ENCODE data around the gene CIZ1.
A peak's percentile ranks its signal among the peaks of the same experiment; 100 is the strongest.

CIZ1 gene

DNA sequence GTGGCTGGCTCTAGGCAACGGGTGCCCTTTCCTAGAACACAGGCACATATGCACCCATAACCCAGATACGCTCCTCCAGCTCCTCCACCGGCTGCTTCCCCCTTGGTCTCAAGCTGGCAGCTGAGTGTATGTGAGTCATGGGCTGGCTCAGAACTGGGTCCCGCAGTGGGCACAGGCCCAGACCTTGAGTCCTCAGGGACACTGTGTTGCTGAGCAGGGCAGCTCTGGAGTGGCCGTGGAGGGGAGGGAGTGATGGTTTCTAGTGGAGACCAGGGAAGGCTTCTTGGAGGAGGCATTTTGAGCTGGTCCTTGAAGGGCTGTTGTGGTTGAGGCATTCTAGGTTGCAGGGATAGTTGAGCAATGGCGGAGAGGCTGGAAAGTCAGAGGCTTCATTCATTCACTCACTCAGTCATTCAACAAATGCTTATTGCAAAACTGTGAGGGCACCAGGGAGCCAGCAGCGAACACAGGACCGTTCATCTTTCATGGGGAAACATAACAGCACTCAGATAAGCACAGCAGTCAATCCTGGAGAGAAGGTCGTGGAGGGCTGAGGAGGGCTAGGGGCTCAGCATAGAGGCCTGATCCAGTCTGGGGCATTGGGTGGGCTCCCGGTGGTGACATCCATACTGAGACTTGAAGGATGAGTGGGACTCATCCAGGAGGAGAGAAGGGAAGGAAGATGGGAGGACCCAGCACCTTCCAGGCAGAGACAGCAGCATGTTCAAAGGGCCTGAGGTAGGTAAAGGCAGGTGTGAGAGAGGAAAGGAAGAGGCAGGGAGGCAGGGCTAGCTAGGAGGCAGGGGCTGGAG lies 29.0 kb downstream of the CIZ1 start:
- no peak for DNase-seq

DNA sequence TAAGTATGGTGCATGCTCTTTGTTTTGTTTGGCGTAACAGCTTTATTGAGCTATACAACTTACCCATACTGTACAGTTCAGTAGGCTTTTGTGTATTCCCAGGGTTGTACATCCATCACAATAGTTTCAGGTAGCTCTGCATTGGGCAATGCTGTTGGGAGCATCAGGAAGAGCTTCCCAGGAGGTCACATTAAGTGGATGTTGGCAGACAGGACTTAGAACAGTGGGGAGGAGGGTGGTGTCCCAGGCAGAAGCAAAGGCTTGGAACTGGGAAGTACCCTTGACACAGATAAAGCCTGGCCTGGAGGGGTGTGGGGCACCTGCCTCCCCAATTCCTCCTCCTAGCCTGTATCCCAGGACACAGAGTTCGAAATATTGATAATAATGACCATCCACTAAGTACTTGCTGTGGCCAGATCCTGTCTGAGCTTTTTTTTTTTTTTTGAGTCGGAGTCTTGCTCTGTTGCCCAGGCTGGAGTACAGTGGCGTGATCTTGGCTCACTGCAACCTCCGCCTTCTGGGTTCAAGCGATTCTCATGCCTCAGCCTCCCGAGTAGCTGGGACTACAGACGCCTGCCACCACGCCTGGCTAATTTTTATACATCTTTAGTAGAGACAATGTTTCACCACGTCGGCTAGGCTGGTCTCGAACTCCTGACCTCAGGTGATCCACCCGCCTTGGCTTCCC lies 30.0 kb downstream of the CIZ1 start:
- DNase-seq: no peak

DNA sequence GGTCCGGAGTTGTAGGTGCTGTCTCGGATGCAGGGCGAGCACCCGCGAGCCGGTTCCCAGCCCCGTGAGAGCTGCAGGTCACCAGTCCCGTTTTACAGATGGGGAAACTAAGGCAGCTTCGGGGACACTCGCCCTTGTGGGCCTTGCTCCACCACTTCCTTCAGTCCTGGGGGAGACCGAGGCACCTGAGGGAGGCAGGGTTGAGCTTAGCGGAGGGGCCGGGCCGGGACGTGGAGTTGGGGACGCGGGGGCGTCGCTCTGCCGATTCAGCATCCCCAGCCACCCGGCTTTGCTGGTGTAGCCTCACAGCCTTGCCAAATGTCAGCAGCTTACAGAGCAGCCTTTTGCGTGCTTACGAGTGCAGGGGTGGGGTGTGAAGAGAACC lies 30.8 kb downstream of the CIZ1 start:
- DNase-seq: peak; percentile 71

DNA sequence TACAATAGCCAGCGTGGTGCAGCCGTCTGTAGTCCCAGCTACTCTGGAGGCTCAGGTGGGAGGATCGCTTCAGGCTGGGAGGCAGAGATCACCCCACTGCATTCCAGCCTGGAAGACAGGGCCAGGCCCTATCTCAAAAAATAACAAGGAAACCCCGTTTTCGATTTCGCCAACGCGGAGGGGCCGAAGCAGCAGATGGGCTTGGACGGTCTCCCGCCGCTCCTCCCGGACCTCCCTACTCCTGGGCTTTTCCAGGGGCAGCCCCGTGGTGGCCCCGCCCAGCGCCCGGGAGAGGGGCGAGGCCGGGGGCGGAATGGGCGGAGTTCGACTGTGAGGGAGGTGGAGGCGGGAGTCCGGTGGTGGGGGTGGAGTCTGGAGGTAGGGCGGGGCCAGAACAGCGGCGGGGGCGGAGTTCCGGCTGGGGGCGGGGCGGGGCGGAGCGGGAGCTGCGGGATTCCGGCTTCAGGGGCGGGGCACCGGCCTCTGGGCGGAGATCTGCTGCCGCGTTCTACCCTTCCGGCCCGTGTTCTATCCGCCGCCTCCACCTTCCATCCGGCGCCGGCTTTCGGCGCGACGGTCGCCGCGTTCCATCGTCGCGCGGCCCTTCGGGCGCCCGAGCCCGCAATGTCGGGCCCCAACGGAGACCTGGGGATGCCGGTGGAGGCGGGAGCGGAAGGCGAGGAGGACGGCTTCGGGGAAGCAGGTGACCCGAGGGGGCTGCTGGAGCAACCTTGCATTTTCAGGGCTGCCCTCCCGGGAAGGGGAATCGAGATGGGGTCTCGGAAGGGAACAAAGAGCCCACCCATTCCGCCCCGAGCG lies 31.4 kb downstream of the CIZ1 start, which contains the start of gene BBLN:
Gene BBLN, plus strand, starts transcription at position 482 of the 819 bp plus-strand sequence. Its CDS starts 143 bp downstream, at position 625.
- DNase-seq: peak; percentile 97

DNA sequence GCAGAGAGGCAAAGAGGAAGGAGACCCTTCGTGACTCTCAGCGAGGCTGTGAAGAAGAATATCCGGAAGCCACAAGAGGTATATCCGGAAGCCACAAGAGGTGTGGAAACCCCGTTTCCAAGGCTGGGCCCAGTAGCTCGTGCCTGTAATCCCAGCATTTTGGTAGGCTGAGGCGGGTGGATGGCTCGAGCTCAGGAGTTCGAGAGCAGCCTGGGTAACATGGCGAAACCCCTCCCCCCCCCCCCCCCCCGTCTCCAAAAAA lies 31.9 kb downstream of the CIZ1 start:
- DNase-seq: peak; percentile 63

DNA sequence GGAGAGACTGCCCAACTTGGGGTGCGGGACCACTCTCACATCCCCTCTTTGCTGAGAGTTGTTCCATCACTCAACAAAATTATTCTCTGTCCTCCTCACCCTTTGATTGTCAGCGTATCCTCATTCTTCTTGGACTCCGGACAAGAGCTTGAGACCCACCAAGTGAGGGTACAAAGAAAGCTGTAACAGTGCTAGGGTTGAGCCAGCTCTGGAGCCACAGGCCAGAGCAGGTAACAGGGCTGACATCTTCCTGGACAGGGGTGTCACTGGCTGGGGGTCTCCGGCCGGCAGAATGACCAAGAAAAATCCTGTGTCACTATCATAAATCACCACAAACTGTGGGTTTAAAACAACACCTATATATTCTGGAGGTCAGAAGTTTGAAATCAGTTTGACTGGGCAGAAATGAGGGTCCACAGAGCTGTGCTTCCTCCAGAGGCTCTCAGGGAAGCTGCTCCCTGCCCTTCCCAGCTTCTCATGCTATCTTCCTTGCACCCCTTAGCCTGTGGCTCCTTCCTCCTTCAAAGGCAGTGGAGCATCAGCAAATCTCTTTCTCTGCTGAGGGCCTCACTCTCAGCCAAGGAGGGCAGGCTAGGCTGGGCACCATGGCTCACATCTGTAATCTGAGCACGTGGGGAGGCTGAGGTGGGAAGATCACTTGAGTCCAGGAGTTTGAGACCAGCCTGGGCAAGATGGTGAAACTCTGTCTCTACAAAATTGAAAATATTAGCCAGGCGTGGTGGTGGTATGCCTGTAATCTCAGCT lies 35.5 kb downstream of the CIZ1 start:
- no peak for DNase-seq

DNA sequence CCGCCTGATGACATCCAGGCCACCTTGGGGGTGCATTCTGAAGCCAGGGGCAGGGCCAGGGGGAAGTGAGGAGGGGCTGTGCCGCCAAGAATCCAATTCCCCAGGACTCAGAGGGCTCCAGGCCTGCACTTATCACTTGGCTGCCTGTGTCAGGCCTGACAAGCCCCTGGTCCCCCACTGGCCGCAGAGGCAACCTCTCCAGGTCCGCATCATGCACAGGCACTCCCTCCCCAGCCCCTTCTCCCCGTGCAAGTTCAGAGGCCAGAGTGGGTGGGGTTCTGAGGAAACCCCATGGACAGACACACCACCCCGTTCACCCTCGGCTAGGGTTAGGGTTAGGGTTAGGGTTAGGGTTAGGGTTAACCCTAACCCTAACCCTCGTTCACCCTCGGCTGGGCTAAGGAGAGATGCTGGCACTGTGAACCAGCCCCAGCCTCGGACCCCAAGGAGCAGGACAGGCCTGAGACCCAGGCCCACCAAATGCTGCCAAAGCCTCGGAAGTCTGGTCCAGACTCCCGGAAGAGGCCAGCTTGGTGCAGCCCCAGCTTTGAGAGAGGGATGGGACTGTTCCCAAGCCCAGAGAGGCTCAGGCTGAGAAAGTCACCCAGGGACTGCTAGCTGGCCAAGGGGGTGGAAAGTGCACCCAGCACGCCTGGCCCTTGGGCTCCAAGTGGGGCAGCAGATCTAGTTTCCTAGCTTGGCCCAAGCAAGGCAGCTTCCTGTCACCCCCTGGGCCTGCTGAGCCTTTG lies 37.3 kb downstream of the CIZ1 start:
- DNase-seq: no peak

DNA sequence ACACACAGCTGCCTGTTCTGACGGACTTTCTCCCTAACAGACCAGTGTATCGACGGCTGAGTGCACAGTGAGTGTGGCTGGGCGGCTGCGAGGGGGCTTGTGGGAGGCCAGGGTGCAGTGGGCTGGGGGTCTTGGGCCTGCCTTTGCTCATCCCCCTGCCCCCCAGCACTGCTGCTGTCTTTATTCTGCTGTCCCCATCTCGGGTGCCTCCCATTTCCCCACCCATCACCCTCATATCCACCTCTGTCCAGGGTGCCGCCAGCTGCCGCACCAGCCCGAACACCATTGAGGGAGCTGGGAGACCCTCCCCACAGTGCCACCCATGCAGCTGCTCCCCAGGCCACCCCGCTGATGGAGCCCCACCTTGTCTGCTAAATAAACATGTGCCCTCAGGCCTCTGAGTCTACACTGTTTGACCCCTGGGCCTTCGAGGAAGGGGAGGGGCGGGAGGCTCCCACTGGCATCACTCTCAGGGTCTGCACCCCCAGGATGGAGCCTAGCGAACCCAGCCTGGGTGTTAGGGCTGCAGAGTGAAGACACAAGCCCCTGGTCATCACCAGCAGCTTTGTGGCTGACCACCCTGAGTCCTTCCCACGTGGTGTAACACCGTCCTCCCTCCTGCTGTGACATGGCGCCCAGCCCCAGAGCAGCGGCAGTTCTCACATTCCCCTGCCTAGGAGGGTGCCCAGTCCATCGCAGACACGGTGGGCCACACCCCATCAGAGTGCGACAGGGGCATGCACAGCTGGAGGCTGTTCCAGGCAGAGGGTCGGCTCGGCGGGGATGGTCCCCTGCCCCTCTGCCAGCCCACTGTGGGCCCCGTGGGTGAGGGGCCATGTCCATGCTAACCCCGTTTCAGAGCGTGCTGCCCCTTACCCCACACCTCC lies 38.1 kb downstream of the CIZ1 start:
- DNase-seq: no peak

DNA sequence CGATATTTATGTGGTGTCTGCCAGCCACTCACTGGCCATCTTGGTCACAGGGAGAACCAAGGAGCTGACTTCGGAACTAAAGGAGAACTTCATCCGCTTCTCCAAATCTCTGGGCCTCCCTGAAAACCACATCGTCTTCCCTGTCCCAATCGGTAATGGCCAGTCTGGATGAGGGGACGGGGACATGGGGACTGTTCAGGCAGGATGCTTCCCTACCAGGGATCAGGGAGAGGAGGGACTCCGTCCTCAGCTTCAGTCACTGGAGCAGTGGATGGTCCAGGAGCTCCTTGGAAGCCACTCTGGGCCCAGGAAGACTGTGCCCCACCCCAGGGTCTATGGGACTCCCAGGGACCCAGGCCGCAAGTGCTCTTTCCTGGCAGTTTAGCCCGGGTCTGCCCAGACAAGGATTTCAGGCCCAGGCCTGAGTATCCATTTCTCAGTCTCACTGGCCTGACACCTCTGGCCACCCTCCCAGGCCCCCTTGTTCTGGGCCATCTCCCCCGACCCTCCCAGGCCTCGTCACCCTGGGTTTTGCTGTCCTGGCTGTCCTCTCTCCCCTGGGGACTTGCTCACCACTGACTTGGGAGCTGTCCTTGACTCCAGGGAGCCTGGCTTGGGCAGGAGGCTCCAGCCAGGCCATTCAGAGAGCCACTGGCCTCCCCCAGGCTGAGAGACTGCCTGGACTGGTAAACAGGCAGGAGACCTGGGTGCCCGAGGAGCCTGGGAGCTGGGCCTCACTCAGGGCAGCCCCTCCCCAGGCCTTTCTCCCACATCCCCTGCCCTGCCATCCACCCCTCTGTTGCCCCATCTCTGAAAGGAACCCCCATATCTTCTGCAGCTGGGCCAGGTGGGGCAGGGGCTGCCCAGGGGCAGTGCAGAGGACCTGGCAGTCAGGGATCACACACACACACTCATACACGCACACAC lies 39.0 kb downstream of the CIZ1 start:
- no peak for DNase-seq

DNA sequence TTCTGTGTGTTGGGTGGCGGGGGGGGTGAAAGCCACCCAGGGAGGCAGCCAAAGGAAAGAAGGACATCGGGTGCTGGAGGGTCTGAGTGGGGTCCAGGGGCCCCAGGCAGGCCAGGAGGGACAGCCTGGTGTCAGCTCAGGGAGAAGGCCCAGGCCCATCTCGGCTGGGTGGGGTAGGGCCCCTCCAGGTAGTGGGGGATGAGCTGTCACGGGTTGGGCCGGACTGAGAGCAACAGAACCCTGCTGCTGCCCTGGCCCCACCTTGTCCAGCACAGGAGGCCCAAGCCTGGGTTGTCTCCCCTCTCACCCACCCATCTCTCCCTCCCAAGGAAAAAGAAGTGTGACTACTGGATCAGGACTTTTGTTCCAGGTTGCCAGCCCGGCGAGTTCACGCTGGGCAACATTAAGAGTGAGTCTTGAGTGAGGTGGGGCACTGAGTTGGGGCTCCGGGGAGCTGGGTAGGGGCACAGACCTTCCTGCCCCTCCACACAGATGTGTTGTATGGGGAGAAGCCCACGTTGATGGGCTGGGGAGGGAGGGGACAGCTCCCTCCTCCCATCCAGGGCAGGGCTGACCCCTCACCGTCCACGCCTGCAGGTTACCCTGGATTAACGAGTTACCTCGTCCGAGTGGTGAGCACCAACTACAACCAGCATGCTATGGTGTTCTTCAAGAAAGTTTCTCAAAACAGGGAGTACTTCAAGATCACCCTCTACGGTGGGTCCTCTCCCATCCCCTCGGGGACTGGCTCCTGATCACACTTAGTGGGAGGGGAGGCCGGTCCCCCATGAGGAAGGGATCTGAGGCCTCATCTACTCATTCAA lies 39.9 kb downstream of the CIZ1 start:
- DNase-seq: no peak

DNA sequence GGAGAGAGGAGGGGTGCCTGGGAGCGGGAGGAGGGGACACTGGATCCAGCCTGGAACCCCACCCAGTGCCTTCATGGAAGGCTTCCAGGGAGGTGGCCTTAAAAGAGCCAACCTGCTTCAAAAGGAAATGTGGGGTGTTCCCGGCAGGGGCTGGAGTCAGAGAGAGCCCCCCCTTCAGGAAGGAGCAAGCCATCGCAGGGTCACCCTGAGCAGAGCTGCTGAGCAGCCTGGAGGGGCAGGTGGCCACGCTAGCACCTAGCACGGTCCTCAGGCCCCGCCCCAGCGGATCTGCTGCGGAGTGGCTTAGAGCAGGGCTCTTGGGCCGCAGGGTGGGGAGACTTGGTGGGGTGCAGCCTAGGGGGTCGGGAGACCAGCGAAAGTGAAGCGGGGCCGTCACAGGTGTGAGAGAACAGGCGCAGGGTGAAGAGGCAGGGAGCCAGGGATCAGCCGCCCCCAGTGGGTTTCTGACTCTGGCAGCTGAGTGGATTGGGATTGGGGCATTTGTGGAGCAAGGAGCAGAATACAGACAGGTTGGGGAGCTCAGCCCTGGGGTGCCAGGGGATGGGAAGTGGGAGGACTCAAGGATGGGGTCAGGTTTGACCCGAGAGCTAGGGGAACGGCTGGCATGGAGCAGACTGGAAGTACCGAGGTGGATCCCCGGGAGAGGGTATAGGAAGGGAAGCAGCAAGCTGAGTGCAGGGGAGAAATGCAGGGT lies 40.6 kb downstream of the CIZ1 start:
- peak; percentile 45 for DNase-seq

DNA sequence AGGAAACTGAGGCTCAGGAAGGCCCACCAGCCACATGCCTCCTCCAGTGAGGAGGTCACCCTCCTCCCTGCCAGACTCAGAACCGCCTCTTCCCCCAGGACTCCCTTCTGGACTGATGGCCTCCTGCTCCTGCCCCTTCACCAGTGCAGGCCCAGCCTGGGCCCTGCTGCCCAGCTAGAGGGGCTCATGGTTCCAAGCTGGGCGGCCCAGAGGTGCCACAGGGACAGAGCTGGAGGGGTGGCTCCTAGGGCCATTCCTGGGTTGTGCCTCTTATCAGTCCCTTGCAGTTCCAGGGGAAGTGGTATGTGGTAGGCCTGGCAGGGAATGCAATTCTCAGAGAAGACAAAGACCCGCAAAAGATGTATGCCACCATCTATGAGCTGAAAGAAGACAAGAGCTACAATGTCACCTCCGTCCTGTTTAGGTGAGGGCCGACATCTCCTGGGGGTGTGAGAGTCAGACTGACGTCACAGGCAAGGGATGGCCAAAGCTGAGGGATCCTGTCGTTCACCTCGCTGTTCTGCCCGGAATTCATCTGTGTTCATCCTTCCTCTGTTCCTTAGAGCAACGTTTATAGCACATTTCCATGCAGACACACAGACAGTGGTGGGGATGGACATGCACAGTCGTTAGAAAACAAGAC lies 41.3 kb downstream of the CIZ1 start:
- no peak for DNase-seq

DNA sequence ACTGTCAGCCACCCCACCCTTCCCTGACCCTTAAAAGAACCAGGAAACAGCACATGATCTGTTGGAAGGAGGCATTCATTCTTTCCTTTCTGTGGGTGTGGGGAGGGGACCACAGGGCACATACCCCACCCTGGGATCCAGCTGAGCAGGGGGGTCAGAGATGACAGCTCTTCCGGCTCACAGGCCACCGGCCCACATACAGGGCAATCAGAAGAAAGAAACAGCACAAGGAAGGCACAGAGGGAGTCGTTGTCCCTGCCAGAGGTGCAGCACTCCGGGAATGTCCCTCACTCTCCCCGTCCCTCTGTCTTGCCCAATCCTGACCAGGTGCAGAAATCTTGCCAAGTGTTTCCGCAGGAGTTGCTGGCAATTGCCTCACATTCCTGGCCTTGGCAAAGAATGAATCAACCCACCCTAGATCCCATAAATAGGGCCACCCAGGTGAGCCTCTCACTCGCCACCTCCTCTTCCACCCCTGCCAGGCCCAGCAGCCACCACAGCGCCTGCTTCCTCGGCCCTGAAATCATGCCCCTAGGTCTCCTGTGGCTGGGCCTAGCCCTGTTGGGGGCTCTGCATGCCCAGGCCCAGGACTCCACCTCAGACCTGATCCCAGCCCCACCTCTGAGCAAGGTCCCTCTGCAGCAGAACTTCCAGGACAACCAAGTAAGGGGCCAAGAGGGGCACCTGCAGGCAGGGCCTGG lies 42.2 kb downstream of the CIZ1 start, which contains the start of gene LCN2:
Gene LCN2, plus strand, starts transcription at position 453 of the 701 bp plus-strand sequence. Its CDS starts 73 bp downstream, at position 526.
- no peak for DNase-seq

DNA sequence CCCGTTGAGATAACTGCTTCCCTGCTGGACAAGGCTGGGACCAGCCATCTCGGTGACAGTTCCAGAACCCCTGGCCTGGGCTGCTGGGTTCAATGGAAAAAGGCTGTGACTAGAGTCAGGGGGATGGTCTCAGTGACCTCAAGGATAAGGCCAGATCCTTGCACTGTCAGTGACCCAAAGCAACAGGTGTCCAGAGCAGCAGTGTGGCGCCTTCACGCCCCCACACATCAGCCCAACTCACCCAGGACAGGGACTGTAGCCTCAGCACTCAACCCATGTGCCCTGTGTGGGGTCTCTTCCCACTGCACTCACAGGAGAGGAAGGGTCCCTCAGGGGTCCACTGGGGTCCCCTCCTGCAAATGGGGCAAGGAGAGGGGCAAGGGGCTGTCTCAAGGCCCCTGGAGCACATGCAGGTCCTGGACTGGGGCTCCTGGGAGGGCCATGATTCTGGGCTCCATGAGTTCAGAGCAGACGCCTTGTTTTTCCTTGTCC lies 42.8 kb downstream of the CIZ1 start:
- no peak for DNase-seq

DNA sequence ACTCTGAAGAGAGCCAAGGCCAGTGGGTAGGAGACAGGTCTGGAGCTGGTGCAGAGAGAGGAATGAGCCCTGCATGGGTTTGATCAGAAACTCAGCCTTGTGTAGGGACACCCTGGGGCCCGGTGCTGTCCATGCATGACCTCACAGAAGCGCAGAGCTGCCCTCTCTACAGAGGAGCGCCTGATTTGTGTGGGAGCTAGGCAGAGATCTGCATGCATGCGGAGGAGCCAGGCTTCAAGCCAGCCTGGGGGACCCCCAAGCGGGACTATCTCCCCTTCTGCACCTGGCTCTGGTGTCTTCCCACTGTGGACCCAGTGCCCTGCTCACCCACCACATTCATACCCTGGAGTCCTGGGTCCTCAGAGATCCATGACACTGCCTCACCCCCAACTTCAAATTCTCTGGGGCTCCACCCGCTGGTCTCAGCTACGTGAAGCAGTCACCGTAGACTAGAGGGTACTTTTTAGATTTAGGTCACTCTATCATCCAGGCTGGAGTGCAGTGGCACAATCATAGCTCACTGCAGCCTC lies 44.7 kb downstream of the CIZ1 start:
- DNase-seq: no peak

DNA sequence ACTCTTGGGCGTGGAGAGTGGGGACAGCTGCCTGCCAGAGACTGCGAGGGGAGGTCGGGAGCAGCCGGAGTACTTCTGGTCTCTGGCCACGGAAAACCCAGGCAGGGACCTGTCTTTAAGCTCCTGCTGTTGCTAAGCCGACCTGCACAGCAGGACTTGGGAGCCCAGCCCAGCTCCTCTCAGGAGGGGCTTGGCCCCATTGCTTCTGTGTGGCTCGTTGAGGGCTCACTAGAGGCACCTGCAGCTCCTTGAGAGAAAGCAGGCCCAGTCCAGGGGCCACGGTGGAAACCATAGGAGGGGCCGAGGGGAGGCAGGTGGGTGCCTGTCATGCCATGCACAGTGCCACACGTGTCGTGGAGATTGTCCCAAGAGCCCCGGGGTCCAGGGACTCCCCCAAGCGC lies 45.4 kb downstream of the CIZ1 start:
- no peak for DNase-seq

DNA sequence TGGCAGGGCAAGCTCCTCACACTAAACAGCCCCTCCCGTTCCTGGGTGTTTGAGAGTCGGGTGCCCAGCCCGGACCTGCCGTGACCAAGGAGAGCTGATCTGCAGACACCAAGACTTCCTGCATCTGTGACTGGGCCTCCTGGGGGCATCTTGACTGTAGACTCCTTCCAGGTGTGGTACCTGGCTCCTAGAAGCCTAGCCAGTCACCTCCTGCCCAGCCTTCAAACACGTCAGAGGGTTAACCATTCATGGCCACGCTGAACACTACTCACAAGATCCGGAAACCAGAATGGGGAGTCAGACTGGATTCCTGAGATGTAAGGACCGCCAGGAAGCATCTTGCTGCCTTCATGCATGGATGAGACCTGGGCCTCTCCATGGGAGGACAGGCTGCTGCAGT lies 45.8 kb downstream of the CIZ1 start:
- no peak for DNase-seq
